Measurements from ENCODE around the gene ACVR2A.

DNA sequence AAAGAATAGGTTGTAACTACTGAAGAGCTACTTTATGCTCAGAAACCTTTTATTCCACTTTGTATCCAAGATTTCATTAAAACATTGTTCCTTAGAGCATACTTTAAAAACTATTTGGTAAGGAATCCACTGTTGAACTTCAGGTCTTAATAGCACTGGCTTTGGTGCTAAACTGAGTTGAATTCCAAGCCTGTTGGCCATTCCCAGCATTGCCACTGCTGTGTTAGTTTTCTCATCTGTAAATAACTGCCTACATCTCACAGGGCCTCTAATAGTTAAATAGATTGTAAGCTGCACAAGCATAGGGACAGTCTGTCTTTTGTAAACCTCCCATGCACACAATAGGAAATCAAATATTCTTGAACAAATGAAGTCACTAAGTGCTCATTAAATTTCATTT, 89.1 kb downstream of the ACVR2A start:
- TF ChIP-seq TAF1 (IDR thresholded peaks at IDR 0.05; ENCODE audit: borderline replicate concordance, insufficient read depth, low read length) (no peak), POLR2AphosphoS5 (IDR thresholded peaks at IDR 0.05; ENCODE audit: low read depth, low read length) (no peak)
- TF ChIP-seq, protein P1, sequence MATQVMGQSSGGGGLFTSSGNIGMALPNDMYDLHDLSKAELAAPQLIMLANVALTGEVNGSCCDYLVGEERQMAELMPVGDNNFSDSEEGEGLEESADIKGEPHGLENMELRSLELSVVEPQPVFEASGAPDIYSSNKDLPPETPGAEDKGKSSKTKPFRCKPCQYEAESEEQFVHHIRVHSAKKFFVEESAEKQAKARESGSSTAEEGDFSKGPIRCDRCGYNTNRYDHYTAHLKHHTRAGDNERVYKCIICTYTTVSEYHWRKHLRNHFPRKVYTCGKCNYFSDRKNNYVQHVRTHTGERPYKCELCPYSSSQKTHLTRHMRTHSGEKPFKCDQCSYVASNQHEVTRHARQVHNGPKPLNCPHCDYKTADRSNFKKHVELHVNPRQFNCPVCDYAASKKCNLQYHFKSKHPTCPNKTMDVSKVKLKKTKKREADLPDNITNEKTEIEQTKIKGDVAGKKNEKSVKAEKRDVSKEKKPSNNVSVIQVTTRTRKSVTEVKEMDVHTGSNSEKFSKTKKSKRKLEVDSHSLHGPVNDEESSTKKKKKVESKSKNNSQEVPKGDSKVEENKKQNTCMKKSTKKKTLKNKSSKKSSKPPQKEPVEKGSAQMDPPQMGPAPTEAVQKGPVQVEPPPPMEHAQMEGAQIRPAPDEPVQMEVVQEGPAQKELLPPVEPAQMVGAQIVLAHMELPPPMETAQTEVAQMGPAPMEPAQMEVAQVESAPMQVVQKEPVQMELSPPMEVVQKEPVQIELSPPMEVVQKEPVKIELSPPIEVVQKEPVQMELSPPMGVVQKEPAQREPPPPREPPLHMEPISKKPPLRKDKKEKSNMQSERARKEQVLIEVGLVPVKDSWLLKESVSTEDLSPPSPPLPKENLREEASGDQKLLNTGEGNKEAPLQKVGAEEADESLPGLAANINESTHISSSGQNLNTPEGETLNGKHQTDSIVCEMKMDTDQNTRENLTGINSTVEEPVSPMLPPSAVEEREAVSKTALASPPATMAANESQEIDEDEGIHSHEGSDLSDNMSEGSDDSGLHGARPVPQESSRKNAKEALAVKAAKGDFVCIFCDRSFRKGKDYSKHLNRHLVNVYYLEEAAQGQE (IDR thresholded peaks at IDR 0.05; ENCODE audit: insufficient read depth in 1 of 2, low read depth in 2 of 2, low read length in 2 of 2): no peak

Data from PFSK-1 (cell line).